ENCODE data around the gene OSBPL9. TPM values are rescaled to one million over a fixed set of nuclear protein-coding genes. Genes with fewer than 3 reads are reported as not detected.

Gene OSBPL9
- polyA plus RNA-seq, 1 donor from 2014 or later = 54.8 TPM

- Mint-ChIP-seq H3K27me3 (no peaks in the 10 kb centered on the region), H3K9me3 (no peaks in the 10 kb centered on the region), H3K36me3 (peaks cover 6% of the 10 kb centered on the region), H3K4me1 (peaks cover 24 to 48% (median 34%) of the 10 kb centered on the region in 3 donors), H3K27ac (no peak overlapping the region), H3K4me3 (no peak overlapping the region)
Observed at GRCh38 chr1:51621841-51622454, 5.1 kb downstream of the OSBPL9 start.

GRCh38 chr1:51622455-51622913, 5.6 kb downstream of the OSBPL9 start:
- Mint-ChIP-seq H3K4me1 (peaks cover 24 to 45% (median 36%) of the 10 kb centered on the region in 3 donors), H3K9me3 (no peaks in the 10 kb centered on the region), H3K4me3 (peak overlapping the region in 1 of 4 donors; percentile 7)

GRCh38 chr1:51623025-51623424, 6.1 kb downstream of the OSBPL9 start:
- peaks cover 21 to 45% (median 36%) of the 10 kb centered on the region in 3 donors for H3K4me1 Mint-ChIP-seq
- H3K27ac Mint-ChIP-seq = no peak overlapping the region
- no peaks in the 10 kb centered on the region for H3K9me3 Mint-ChIP-seq
- peaks cover 3% of the 10 kb centered on the region for H3K36me3 Mint-ChIP-seq
- no peaks in the 10 kb centered on the region for H3K27me3 Mint-ChIP-seq
- H3K4me3 Mint-ChIP-seq = no peak overlapping the region

More at GRCh38 chr1:51622455-51622913, 5.6 kb downstream of the OSBPL9 start:
- Mint-ChIP-seq H3K27ac (no peak overlapping the region), H3K36me3 (peaks cover 5% of the 10 kb centered on the region), H3K27me3 (no peaks in the 10 kb centered on the region)

GRCh38 chr1:51623450-51623849, 6.6 kb downstream of the OSBPL9 start:
- Mint-ChIP-seq H3K36me3 (peaks cover 3% of the 10 kb centered on the region), H3K4me1 (peaks cover 21 to 45% (median 32%) of the 10 kb centered on the region in 3 donors), H3K27me3 (no peaks in the 10 kb centered on the region), H3K9me3 (no peaks in the 10 kb centered on the region), H3K27ac (no peak overlapping the region), H3K4me3 (no peak overlapping the region)

- no peak overlapping the region for H3K4me3 Mint-ChIP-seq
- H3K27ac Mint-ChIP-seq = no peak overlapping the region
- H3K36me3 Mint-ChIP-seq = peaks cover 5% of the 10 kb centered on the region
- H3K27me3 Mint-ChIP-seq = no peaks in the 10 kb centered on the region
- no peaks in the 10 kb centered on the region for H3K9me3 Mint-ChIP-seq
- peaks cover 20 to 46% (median 31%) of the 10 kb centered on the region in 3 donors for H3K4me1 Mint-ChIP-seq
Observed at GRCh38 chr1:51624855-51625254, 8.0 kb downstream of the OSBPL9 start.

- no peak overlapping the region for H3K27ac Mint-ChIP-seq
- no peaks in the 10 kb centered on the region for H3K9me3 Mint-ChIP-seq
- H3K27me3 Mint-ChIP-seq = no peaks in the 10 kb centered on the region
- H3K36me3 Mint-ChIP-seq = peaks cover 10% of the 10 kb centered on the region
- H3K4me3 Mint-ChIP-seq = no peak overlapping the region
- H3K4me1 Mint-ChIP-seq = peaks cover 8 to 35% (median 23%) of the 10 kb centered on the region in 3 donors
Observed at GRCh38 chr1:51627672-51628071, 10.8 kb downstream of the OSBPL9 start.

GRCh38 chr1:51628715-51629590, 12.1 kb downstream of the OSBPL9 start:
- Mint-ChIP-seq H3K4me1 (peaks cover 6 to 29% (median 17%) of the 10 kb centered on the region in 3 donors), H3K36me3 (peaks cover 10% of the 10 kb centered on the region), H3K27ac (no peak overlapping the region), H3K4me3 (no peak overlapping the region), H3K9me3 (no peaks in the 10 kb centered on the region), H3K27me3 (no peaks in the 10 kb centered on the region)

GRCh38 chr1:51629918-51630317, 13.0 kb downstream of the OSBPL9 start:
- H3K27ac Mint-ChIP-seq = no peak overlapping the region

GRCh38 chr1:51630393-51630792, 13.5 kb downstream of the OSBPL9 start:
- H3K27me3 Mint-ChIP-seq = no peaks in the 10 kb centered on the region
- H3K4me3 Mint-ChIP-seq = no peak overlapping the region
- H3K27ac Mint-ChIP-seq = no peak overlapping the region
- no peaks in the 10 kb centered on the region for H3K9me3 Mint-ChIP-seq
- peaks cover 6% of the 10 kb centered on the region for H3K36me3 Mint-ChIP-seq
- H3K4me1 Mint-ChIP-seq = peaks cover 4 to 33% (median 21%) of the 10 kb centered on the region in 3 donors

More at GRCh38 chr1:51629918-51630317, 13.0 kb downstream of the OSBPL9 start:
- H3K36me3 Mint-ChIP-seq = peaks cover 6% of the 10 kb centered on the region
- no peaks in the 10 kb centered on the region for H3K27me3 Mint-ChIP-seq
- H3K9me3 Mint-ChIP-seq = no peaks in the 10 kb centered on the region
- H3K4me1 Mint-ChIP-seq = peaks cover 4 to 33% (median 21%) of the 10 kb centered on the region in 3 donors
- peak overlapping the region in 1 of 4 donors; percentile 56 for H3K4me3 Mint-ChIP-seq

- Mint-ChIP-seq H3K27ac (no peak overlapping the region), H3K27me3 (no peaks in the 10 kb centered on the region), H3K4me1 (peaks cover 4 to 35% (median 24%) of the 10 kb centered on the region in 3 donors), H3K36me3 (peaks cover 6% of the 10 kb centered on the region), H3K9me3 (no peaks in the 10 kb centered on the region), H3K4me3 (no peak overlapping the region)
Observed at GRCh38 chr1:51630922-51631321, 14.0 kb downstream of the OSBPL9 start.

- Mint-ChIP-seq H3K27ac (no peak overlapping the region), H3K9me3 (no peaks in the 10 kb centered on the region), H3K4me1 (peaks cover 4 to 30% (median 24%) of the 10 kb centered on the region in 3 donors), H3K36me3 (peaks cover 6% of the 10 kb centered on the region), H3K27me3 (no peaks in the 10 kb centered on the region), H3K4me3 (no peak overlapping the region)
Observed at GRCh38 chr1:51631747-51632146, 14.9 kb downstream of the OSBPL9 start.

- H3K9me3 Mint-ChIP-seq = no peaks in the 10 kb centered on the region
- H3K4me1 Mint-ChIP-seq = peaks cover 4 to 25% (median 20%) of the 10 kb centered on the region in 3 donors
- peaks cover 11% of the 10 kb centered on the region for H3K36me3 Mint-ChIP-seq
- H3K27ac Mint-ChIP-seq = no peak overlapping the region
- H3K4me3 Mint-ChIP-seq = no peak overlapping the region
- H3K27me3 Mint-ChIP-seq = no peaks in the 10 kb centered on the region
Observed at GRCh38 chr1:51634618-51635017, 17.7 kb downstream of the OSBPL9 start.

- Mint-ChIP-seq H3K9me3 (no peaks in the 10 kb centered on the region), H3K4me3 (no peak overlapping the region), H3K36me3 (peaks cover 8% of the 10 kb centered on the region), H3K4me1 (peaks cover 4 to 25% (median 20%) of the 10 kb centered on the region in 3 donors), H3K27me3 (no peaks in the 10 kb centered on the region), H3K27ac (no peak overlapping the region)
Observed at GRCh38 chr1:51635615-51636014, 18.7 kb downstream of the OSBPL9 start.

GRCh38 chr1:51636191-51636590, 19.3 kb downstream of the OSBPL9 start:
- H3K27ac Mint-ChIP-seq = peak overlapping the region in 1 of 3 donors; percentile 55
- H3K36me3 Mint-ChIP-seq = peaks cover 8% of the 10 kb centered on the region
- no peak overlapping the region for H3K4me3 Mint-ChIP-seq
- H3K27me3 Mint-ChIP-seq = no peaks in the 10 kb centered on the region
- H3K4me1 Mint-ChIP-seq = peaks cover 4 to 25% (median 20%) of the 10 kb centered on the region in 3 donors
- H3K9me3 Mint-ChIP-seq = no peaks in the 10 kb centered on the region

- Mint-ChIP-seq H3K36me3 (peaks cover 8% of the 10 kb centered on the region), H3K4me3 (no peak overlapping the region), H3K27me3 (no peaks in the 10 kb centered on the region), H3K4me1 (peaks cover 4 to 25% (median 20%) of the 10 kb centered on the region in 3 donors), H3K27ac (no peak overlapping the region), H3K9me3 (no peaks in the 10 kb centered on the region)
Observed at GRCh38 chr1:51636764-51637522, 20.1 kb downstream of the OSBPL9 start.
